ENCODE results near the gene OAF. TPM values are rescaled to one million over a fixed set of nuclear protein-coding genes. Genes with fewer than 3 reads are reported as not detected.

The OAF gene
- total and polyA plus RNA-seq, 2 of the 8 experiments (the other 6 are each of a cell fraction or from before 2014, with no cell fraction given) = 1.3 to 1.5 TPM

DNA sequence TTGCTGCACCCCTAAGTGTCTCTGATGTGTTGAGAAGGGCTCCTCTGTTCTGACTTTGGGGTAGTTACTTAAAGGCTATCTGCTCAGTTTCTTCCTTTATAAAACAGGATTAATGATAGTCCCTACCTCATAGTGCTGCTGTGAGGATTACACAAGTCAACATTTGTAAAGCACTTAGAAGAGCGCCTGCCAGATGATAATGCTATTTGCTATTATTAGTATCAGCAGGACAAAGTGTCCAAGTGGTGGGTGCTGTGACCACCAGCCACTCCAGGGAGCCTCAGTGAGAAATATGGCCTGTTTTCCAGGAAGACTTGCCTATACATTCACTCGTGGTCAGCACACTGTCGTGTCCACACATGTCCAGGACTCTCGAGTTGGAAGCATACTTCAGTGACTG is 45.3 kb downstream of the OAF start (continued):
- TF ChIP-seq KDM4A (IDR thresholded peaks at IDR 0.05; ENCODE audit: low read depth, low read length, severe bottlenecking) (no peak), JUND (IDR thresholded peaks at IDR 0.05; ENCODE audit: low read length) (no peak), POLR2AphosphoS5 (IDR thresholded peaks at IDR 0.05; ENCODE audit: low read depth, low read length) (no peak), SIN3A (conservative IDR thresholded peaks at IDR 0.05 in 1 of 2, IDR thresholded peaks at IDR 0.05 in 1 of 2; ENCODE audit: low read depth in 1 of 2, low read length in 2 of 2) (no peak), SIRT6 (IDR thresholded peaks at IDR 0.05; ENCODE audit: low read length) (no peak), SIX5 (IDR thresholded peaks at IDR 0.05; ENCODE audit: low read depth, low read length) (no peak)

Data from H1 (cell line).